Stimulated activated CD8-positive, alpha-beta memory T cell treated with anti-CD3 and anti-CD28 coated beads, Interleukin-12 subunit alpha, Interleukin-12 subunit beta, amount 100 ng/mL, for 4 hours (primary cell): Measurements from ENCODE around the gene DAGLA.

Experiments
- DNase-seq: peaks from one replicate; pipeline ENCODE4 v3.0.0-alpha.2; 2020; ENCODE audit warnings: low read depth

Gene DAGLA

GRCh38 chr11:61710019-61710418 is 29.8 kb downstream of the DAGLA start:
- DNase-seq: no peak

- no peak for DNase-seq
Observed at GRCh38 chr11:61711037-61711436, 30.8 kb downstream of the DAGLA start.

GRCh38 chr11:61711498-61711897 is 31.3 kb downstream of the DAGLA start:
- DNase-seq: no peak

GRCh38 chr11:61712314-61712713 is 32.1 kb downstream of the DAGLA start:
- no peak for DNase-seq

GRCh38 chr11:61712846-61713245 is 32.7 kb downstream of the DAGLA start:
- DNase-seq: no peak

GRCh38 chr11:61713464-61713863 is 33.3 kb downstream of the DAGLA start:
- DNase-seq: no peak

GRCh38 chr11:61713906-61714305 is 33.7 kb downstream of the DAGLA start:
- no peak for DNase-seq

- DNase-seq: no peak
Observed at GRCh38 chr11:61714316-61714715, 34.1 kb downstream of the DAGLA start.

- no peak for DNase-seq
Observed at GRCh38 chr11:61714916-61715315, 34.7 kb downstream of the DAGLA start.

GRCh38 chr11:61715867-61716266 is 35.7 kb downstream of the DAGLA start:
- DNase-seq: no peak

GRCh38 chr11:61716478-61717285 is 36.5 kb downstream of the DAGLA start:
- DNase-seq: no peak

GRCh38 chr11:61717286-61718033 is 37.3 kb downstream of the DAGLA start:
- no peak for DNase-seq

GRCh38 chr11:61718046-61718531 is 37.9 kb downstream of the DAGLA start:
- no peak for DNase-seq

GRCh38 chr11:61718621-61719302 is 38.6 kb downstream of the DAGLA start:
- no peak for DNase-seq

GRCh38 chr11:61719978-61720377 is 39.8 kb downstream of the DAGLA start:
- DNase-seq: no peak

GRCh38 chr11:61720597-61720996 is 40.4 kb downstream of the DAGLA start:
- no peak for DNase-seq

- no peak for DNase-seq
Observed at GRCh38 chr11:61724437-61724836, 44.2 kb downstream of the DAGLA start.

GRCh38 chr11:61725781-61726231 is 45.6 kb downstream of the DAGLA start:
- no peak for DNase-seq

GRCh38 chr11:61726775-61727174 is 46.6 kb downstream of the DAGLA start:
- DNase-seq: no peak

GRCh38 chr11:61727401-61727811 is 47.2 kb downstream of the DAGLA start:
- DNase-seq: no peak

GRCh38 chr11:61728066-61728939 is 48.1 kb downstream of the DAGLA start:
- no peak for DNase-seq

GRCh38 chr11:61728940-61729219 is 48.7 kb downstream of the DAGLA start:
- DNase-seq: no peak
